Activated B cell treated with CpG ODN at 0.5 μM for 24 hours (primary cell): Measurements from ENCODE around the gene ANGPTL4. TPM values are rescaled to one million over a fixed set of nuclear protein-coding genes. Genes with fewer than 3 reads are reported as not detected.
A peak's percentile ranks its signal among the peaks of the same experiment; 100 is the strongest.
"Not testable (repeated sequence)": the region's sequence is repeated elsewhere in the genome, so short reads cannot be mapped to it uniquely, and the experiment has no call there.

ENCODE experiments used
- ATAC-seq: fragments of 200-7000 bp; cut with Tn5 transposase; one replicate; pipeline ENCODE4 v1.10.0; 2021; ENCODE audit warnings: low read depth, mild to moderate bottlenecking, moderate library complexity
- CTCF ChIA-PET: fragments of 350-600 bp; sonication (Branson Sonifier 250); formaldehyde crosslinking; loops from one replicate; lab custom pipeline; 2021; ENCODE audit warnings: antibody characterized with exemption; lab: Charles Lee
- POLR2A ChIA-PET: fragments of 350-600 bp; sonication (Branson Sonifier 250); formaldehyde crosslinking; loops from one replicate; lab custom pipeline; 2021; ENCODE audit warnings: antibody characterized with exemption; lab: Charles Lee
- DNase-seq: peaks from one replicate; pipeline ENCODE4 v3.0.0; 2022
- H3K27ac Mint-ChIP-seq: one replicate; pipeline ENCODE4 v1.8.0; 2020; ENCODE audit warnings: mixed read lengths
- H3K27me3 Mint-ChIP-seq: one replicate; pipeline ENCODE4 v1.8.0; 2021; ENCODE audit warnings: mixed read lengths
- H3K36me3 Mint-ChIP-seq: one replicate; pipeline ENCODE4 v1.8.0; 2021; ENCODE audit warnings: low read depth, mixed read lengths
- H3K4me1 Mint-ChIP-seq: one replicate; pipeline ENCODE4 v1.8.0; 2021; ENCODE audit warnings: mixed read lengths
- H3K4me3 Mint-ChIP-seq: one replicate; pipeline ENCODE4 v1.8.0; 2020; ENCODE audit warnings: mild to moderate bottlenecking, mixed read lengths
- H3K9me3 Mint-ChIP-seq: one replicate; pipeline ENCODE4 v1.8.0; 2020; ENCODE audit warnings: mixed read lengths
- CTCF ChIP-seq: fragments of 200-600 bp; IDR thresholded peaks from one replicate; pipeline ENCODE4 v1.8.0; 2022; ENCODE audit warnings: antibody characterized with exemption, mild to moderate bottlenecking
- intact Hi-C: fragments of 100-400 bp; cut with micrococcal nuclease; formaldehyde crosslinking; loops from one replicate; pipeline ENCODE4 v1.15.1; 2024
- total RNA-seq: library from RNA; stranded (reverse); gene quantifications from 2 replicates; pipeline ENCODE4 v1.2.3, GENCODE V29; 2022

The ANGPTL4 gene
- total RNA-seq, 1 donor from 2014 or later, result not detected

GRCh38 chr19:8343483-8343844 is 20.5 kb upstream of the ANGPTL4 start:
- ChIA-PET CTCF (interaction anchor here (1.2 kb wide), 1 partner anchor 8 kb away, joined by 4 read pairs; no protein-coding TSS in a partner anchor), POLR2A (interaction anchor here (0.6 kb wide), 1 partner anchor 49 kb away, joined by 6 read pairs; no protein-coding TSS in a partner anchor)
- intact Hi-C loops, result loop anchor here (1.0 to 5.0 kb wide), 3 partner anchors 35 to 169 kb away; partner anchors contain the start of genes CD320, RAB11B and ZNF414
- H3K4me3 Mint-ChIP-seq, result peak overlapping the region; percentile 75
- TF ChIP-seq CTCF, result no peak
- ATAC-seq (no peak), DNase-seq (no peak)
- H3K4me1 Mint-ChIP-seq, result peaks cover 6% of the 10 kb centered on the region
- no peak overlapping the region for H3K27ac Mint-ChIP-seq
- H3K27me3 Mint-ChIP-seq, result peaks cover 17% of the 10 kb centered on the region
- H3K9me3 Mint-ChIP-seq, result no peaks in the 10 kb centered on the region
- no peaks in the 10 kb centered on the region for H3K36me3 Mint-ChIP-seq

- peaks cover 19% of the 10 kb centered on the region for H3K27me3 Mint-ChIP-seq
- H3K4me1 Mint-ChIP-seq, DNase-seq, intact Hi-C loops, H3K36me3 Mint-ChIP-seq, H3K9me3 Mint-ChIP-seq, ATAC-seq, POLR2A ChIA-PET, H3K27ac Mint-ChIP-seq, H3K4me3 Mint-ChIP-seq, CTCF ChIA-PET: not testable (repeated sequence)
Observed at GRCh38 chr19:8349629-8350372, 14.2 kb upstream of the ANGPTL4 start.

GRCh38 chr19:8352134-8352827 is 11.7 kb upstream of the ANGPTL4 start:
- Mint-ChIP-seq H3K4me3 (no peak overlapping the region), H3K9me3 (peaks cover 2% of the 10 kb centered on the region), H3K4me1 (peaks cover 3% of the 10 kb centered on the region), H3K27ac (no peak overlapping the region), H3K36me3 (no peaks in the 10 kb centered on the region), H3K27me3 (peaks cover 19% of the 10 kb centered on the region)
- ChIA-PET POLR2A (interaction anchor here (0.5 to 0.6 kb wide), 3 partner anchors 45 to 1431 kb away, joined by 3 to 6 read pairs (median 3); no protein-coding TSS in a partner anchor), CTCF (interaction anchor here (0.6 to 2.9 kb wide), 3 partner anchors 9 to 1024 kb away, joined by 3 to 7 read pairs (median 4); partner anchors contain the start of gene KANK3)
- no peak for DNase-seq
- ATAC-seq, result no peak
- no peak for TF ChIP-seq CTCF
- intact Hi-C loops, result no loop called here

GRCh38 chr19:8352845-8353244 is 11.1 kb upstream of the ANGPTL4 start:
- ChIA-PET POLR2A (interaction anchor here (0.6 kb wide), 2 partner anchors 46 to 140 kb away, joined by 3 to 6 read pairs; no protein-coding TSS in a partner anchor), CTCF (interaction anchor here (0.6 to 3.1 kb wide), 11 partner anchors 12 to 1025 kb away, joined by 3 to 18 read pairs (median 4); no protein-coding TSS in a partner anchor)
- H3K9me3 Mint-ChIP-seq, H3K36me3 Mint-ChIP-seq, H3K4me3 Mint-ChIP-seq, H3K4me1 Mint-ChIP-seq, DNase-seq, ATAC-seq, intact Hi-C loops, H3K27ac Mint-ChIP-seq: not testable (repeated sequence)
- peaks cover 19% of the 10 kb centered on the region for H3K27me3 Mint-ChIP-seq

GRCh38 chr19:8355631-8356402 is 8.1 kb upstream of the ANGPTL4 start:
- intact Hi-C loops, result loop anchor here (2.0 kb wide), 1 partner anchor 225 kb away; no protein-coding TSS in a partner anchor
- Mint-ChIP-seq H3K27me3 (peaks cover 14% of the 10 kb centered on the region), H3K4me1 (peaks cover 3% of the 10 kb centered on the region), H3K4me3 (no peak overlapping the region), H3K9me3 (peaks cover 2% of the 10 kb centered on the region), H3K36me3 (no peaks in the 10 kb centered on the region), H3K27ac (no peak overlapping the region)
- ChIA-PET CTCF (interaction anchor here (1.0 to 3.1 kb wide), 3 partner anchors 58 to 286 kb away, joined by 3 to 18 read pairs (median 6); partner anchors contain the start of gene MARCHF2), POLR2A (no interaction called here)
- DNase-seq (no peak), ATAC-seq (no peak)
- TF ChIP-seq CTCF, result no peak
